HG03432 (cell line): ENCODE results near the gene CCDC86.
A peak's percentile ranks its signal among the peaks of the same experiment; 100 is the strongest.
"Not testable (repeated sequence)": the region's sequence is repeated elsewhere in the genome, so short reads cannot be mapped to it uniquely, and the experiment has no call there.

Experiments used
- ATAC-seq: cut with Tn5 transposase; IDR thresholded peaks from one replicate; pipeline ENCODE4 v1.9.1; 2021; ENCODE audit warnings: mild to moderate bottlenecking, moderate library complexity; ENCODE audit not compliant: unreplicated experiment

The CCDC86 gene, protein sequence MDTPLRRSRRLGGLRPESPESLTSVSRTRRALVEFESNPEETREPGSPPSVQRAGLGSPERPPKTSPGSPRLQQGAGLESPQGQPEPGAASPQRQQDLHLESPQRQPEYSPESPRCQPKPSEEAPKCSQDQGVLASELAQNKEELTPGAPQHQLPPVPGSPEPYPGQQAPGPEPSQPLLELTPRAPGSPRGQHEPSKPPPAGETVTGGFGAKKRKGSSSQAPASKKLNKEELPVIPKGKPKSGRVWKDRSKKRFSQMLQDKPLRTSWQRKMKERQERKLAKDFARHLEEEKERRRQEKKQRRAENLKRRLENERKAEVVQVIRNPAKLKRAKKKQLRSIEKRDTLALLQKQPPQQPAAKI

DNA sequence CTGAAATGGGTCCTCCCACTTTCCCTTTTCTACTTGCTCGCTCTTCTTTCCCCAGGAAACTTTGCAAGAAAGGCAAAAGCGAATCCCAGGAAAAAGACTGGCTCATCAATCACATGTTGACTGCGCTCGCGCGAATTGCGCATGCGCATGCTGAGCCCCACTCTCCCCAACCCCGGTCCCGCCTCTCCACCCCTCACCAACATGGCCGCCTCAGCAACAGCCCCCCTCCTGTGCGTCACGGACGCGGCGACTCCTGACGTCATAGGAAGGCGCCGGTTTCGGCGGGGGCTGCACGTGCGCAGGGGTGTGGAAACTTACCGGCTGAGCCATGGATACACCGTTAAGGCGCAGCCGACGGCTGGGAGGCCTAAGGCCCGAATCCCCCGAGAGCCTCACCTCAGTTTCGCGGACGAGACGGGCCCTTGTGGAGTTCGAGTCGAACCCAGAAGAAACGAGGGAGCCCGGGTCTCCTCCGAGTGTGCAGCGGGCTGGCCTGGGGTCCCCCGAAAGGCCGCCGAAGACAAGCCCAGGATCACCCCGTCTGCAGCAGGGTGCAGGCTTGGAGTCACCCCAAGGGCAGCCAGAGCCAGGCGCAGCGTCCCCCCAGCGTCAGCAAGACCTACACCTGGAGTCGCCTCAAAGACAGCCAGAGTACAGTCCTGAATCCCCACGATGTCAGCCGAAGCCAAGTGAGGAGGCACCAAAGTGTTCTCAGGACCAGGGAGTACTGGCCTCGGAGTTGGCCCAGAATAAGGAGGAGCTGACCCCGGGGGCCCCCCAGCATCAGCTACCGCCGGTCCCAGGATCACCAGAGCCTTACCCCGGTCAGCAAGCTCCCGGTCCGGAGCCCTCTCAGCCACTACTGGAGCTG, at the start of gene CCDC86:
TSS of gene CCDC86 (plus strand) at position 317 of the 871 bp plus-strand sequence. CDS start at position 329, 12 bp downstream.
- peak; percentile 80 for ATAC-seq

DNA sequence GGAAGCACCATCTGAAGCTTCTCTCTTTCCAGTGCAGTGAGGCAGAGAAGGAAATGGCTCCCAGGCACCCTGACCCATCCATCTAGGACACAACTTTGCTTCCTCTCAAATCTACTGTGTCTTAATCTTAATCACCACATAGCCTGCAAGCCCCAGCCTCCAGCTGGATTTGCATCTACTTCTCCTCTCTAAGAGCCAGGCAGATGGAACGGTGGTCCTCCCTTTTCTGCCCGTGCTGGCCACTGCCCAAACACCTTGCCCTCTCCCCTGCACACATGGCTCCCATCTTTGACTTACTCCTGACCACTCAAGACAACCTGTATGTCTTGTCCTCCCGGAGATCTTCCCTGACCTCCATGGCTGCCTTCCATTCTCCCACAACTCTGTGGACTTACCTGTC, 49.4 kb upstream of the CCDC86 start:
- ATAC-seq, result no peak

DNA sequence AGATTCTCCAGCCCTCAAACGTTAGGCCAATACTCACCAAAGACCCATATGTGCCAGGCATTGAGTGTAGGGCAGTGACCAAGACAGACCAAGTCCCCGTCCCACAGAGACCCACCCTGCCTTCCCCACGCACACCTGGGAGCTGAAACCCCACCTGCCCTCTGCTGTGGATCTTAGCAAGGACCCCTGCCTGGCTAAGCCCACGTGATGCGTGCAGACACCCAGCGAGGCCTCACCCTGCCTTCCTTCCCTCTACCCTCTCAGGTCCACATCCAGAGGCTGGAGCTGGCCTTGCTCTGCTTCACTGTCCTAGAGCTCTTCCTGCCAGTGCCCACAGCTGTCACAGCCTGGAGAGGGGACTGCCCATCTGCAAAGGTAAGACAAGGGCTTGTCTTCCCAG, 46.6 kb upstream of the CCDC86 start:
- ATAC-seq, result no peak

DNA sequence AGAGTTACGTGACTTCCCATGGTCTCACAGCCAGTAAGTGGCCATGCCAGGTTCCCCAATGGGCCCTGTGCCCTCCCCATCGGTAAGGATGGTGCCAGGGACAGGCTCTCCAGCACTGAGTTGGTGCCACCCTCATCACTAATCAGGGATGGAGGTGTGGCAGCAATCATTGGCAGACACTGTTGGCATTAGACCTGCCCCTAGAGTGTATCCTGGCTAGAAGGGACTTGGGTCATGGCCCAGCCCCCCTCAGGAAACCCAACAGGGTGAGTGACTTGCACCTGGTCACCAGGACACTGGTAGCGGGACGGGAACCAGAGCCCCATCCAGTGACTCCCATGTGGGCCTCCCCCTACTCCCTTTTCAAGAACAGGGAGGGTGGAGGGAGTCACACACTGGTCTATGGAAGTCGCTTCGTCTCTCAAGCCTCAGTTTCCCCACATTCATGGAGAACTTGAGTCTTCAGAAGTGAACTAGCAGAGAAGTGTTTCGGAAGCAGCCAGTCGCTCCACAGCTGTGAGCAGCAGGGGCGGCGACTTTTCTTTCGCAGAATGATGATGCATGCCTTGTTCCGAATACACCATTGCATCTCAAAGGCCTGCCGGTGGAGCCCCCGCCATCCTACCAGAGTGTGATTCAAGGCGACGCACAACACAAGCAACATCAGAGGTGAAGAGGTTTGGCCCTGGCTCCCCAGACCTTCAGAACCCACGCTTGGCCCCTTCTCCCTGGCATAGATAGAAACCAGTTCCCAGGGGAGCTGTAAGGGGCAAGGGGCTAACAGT, 43.9 kb upstream of the CCDC86 start:
- ATAC-seq, result no peak

DNA sequence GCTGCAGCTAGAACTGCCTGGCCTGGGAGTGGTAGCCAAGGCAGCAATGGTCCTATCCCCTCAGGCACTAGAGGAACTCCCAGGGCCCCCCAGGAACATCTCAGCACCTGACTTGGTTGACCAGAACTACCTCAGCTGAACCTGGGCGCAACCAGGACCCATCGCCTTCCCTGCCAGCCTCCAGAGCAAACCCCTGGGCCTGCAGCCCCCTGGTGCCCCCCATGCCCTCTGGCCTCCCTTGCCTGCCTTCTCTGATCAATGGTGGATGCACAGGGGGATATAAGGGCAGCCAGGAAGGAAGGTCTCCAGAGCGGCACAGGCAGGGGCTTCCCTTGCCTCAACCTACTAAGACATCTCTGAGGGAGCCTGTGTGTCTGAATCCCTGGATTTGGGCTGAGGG, 43.3 kb upstream of the CCDC86 start:
- no peak for ATAC-seq

DNA sequence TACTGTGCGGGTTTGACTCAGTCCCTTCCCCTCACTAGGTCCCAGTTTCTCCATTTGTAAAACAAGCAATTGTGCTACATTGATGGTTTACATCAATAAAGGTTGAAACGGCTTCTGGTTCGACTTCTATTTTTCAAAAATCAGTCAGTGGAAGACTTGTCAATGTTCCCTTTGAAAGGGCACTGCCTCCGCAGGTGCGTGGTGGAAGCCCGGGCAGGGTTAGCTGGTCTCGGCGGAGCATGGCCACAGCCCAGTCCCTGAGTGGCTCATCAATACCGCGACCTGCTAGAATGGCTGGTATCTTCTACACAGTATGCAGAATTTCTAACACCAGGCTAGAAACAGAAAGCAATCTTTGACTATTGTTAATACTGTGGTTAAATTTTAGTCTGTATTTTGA, 40.7 kb upstream of the CCDC86 start:
- no peak for ATAC-seq

DNA sequence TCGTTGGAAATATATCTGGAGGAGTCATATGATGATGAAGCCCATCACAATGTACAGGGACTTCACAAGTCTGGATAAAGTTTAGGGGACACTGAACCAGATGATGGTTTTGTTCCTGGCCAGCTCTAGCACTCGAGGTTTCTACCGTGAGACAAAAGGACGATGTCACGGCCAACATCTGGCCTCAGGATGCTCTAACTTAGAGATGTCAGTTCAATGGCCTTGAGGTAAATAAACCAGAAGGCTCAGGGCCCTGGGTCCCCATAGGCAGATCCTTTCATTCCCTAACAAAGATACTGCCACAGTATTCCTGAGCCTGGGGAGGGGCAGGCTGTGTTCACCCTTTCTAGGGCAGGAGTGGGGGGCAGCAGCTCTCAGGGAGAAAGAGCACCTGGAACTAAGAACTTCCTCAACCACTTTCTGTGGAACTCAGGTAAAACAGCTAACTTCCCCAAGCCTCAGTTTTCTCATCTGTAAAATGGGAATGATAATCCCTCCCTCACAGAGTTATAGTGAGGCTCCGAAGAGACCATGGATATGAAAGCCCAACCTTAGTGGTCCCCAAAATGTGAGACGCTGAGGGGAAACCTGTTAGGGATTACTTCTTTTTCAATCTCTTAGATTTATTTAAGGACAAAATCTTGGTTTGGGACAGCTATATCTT, 38.5 kb upstream of the CCDC86 start:
- ATAC-seq, result no peak

DNA sequence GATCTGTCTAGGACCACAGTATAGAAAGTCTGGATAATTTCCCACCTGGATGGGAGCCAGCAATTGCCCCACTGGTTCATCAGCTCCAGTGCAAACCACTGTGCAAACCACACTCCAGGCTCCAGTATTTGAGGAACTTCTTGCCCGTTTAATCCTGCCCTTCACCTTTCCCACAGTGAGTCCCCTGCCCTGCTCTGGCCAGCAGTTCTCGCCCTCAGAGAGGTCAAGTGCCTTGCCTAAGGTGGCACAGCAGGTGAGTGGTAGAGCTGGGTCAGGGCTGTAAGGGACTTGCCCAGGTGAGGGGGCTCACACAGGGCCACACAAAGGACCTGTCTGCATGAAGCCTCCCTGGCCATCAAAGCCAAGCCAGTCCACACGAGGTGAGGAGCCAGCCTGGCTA, 32.7 kb upstream of the CCDC86 start:
- no peak for ATAC-seq

DNA sequence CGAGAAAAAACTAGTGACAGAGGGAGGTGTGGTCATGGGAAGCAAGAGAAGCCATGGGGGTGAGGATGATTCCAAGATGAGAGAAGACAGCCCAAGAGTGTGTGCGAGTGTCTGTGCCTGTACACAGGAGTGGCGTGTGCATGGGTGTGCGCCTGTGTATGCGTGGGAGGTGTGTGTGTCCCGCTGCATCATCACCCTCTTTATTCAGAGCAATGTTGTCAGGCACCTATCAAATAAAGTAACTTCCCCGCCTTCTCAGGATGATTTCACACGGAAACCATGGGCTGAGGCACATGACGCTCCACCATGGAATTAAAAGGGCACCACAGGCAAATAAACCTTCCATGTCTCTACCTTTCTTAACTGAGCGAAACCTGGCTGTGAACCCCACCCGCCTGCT, 32.2 kb upstream of the CCDC86 start:
- no peak for ATAC-seq

DNA sequence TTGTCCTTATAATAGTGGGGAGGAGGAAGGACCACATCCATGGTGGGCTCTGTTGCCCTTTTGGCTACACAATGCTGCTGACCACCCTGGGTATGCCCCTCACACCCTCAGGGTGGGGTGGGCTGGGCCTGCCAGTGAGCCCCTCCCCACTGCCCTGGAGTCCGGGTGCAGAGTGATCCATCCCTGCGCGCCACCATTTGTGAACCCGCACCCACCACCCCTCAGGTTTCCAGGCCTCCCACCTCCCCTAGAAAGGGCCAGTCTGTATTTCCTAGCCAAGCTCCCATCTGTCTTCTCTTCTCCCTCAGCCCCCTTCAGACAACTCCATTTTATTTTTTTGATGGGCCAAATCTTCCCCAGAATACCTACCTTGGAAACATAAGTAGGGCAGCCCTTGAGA, 31.8 kb upstream of the CCDC86 start:
- ATAC-seq, result no peak

DNA sequence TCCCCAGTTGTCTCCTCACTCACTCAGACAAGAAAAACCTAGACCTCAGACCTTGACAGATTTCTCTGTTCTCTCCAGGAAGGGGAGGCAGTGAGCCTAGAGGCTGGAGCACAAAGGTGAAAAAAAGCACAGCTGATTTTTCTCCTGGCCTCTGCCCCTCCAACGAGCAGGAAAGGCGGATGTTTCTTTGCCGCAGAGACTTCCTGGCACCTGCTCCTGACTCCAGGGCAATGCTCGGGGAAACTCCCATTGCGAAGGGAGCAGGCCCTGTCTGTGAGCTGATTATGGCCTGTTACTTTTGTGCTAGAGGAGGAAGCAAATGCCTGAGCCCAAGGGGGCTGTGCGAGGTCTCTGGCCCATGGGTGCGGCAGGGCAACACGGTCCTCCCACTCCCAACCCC, 31.3 kb upstream of the CCDC86 start:
- no peak for ATAC-seq

DNA sequence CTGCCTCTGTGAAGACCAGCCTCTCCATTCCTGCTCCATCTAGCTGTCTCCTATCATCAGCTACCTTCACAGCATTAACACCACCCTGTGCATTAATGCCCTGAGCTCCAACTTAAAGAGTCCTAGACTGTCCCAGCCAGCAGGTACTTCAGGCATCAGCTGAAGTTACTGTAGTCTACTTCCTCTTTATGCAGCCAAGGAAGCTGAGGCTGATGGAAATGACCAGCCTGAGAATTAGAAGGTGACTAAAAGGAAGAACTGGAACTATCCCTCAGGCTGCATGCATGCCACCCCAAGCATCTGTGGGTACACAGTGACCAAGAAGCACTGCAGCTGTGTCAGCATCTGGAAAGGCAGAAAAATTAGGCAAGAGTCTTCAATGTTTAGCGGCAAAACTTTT, 28.6 kb upstream of the CCDC86 start:
- ATAC-seq, result no peak

DNA sequence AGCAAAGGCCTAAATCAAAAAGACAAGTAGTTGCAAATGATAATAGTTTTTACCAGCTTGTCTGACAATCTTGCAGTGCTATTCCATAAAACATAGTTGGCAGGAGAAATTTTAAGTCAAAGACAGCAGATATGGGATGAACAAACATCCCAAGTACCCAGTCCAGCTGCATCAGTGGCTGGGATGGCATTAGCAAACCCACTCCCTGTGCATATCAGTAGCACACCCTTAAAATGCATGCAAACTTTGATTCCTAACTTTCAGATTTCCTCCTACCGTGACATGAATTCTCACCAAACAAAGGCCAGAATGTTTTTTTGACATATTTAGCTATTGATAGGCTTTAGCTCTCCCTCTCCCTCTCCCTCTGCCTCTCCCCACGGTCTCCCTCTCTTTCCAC, 27.8 kb upstream of the CCDC86 start:
- no peak for ATAC-seq

DNA sequence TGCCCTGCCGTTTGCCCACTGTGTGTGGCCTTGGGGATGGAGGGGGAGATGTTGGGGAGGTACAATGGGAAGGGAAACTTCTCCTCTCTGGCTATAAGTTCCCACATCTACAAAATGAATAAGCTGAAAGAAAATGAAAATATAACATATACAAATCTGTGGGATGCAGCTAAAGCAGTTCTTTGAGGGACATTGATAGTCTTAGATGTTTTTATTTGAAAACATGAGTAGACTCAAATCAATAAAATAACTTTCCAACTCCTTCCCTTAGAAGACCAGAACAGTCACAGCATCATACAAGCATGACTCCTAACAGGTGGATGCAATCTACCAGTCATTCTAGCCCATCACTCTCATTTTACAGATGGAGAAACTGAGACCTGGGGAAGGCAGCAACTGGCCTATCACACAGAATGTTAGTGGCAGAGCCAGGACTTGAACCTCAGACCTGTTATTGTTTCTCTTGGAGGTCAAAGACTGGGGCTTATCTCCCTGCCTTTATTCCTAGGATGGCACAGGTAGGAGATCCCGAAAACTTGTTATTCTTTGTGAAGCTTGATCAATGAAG, 25.2 kb upstream of the CCDC86 start:
- no peak for ATAC-seq

DNA sequence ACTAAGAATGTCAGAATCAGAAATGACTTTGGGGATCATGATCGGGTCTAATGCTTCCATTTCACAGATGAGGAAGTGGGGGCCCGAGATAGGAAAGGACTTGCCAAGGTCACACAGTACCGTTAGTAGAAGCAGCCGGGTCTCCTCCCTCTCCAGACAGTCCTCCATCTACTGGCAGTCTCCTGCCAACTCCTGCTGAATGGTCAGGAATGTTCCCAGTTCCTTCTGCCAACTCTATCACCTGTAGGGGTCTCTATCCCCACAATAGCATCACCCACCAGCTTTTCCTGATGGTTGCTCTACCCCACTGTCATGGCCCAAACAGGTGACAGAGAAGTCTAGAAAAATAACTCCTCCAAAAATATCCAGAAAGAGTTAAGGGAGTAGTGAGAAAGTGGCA, 23.9 kb upstream of the CCDC86 start:
- no peak for ATAC-seq

DNA sequence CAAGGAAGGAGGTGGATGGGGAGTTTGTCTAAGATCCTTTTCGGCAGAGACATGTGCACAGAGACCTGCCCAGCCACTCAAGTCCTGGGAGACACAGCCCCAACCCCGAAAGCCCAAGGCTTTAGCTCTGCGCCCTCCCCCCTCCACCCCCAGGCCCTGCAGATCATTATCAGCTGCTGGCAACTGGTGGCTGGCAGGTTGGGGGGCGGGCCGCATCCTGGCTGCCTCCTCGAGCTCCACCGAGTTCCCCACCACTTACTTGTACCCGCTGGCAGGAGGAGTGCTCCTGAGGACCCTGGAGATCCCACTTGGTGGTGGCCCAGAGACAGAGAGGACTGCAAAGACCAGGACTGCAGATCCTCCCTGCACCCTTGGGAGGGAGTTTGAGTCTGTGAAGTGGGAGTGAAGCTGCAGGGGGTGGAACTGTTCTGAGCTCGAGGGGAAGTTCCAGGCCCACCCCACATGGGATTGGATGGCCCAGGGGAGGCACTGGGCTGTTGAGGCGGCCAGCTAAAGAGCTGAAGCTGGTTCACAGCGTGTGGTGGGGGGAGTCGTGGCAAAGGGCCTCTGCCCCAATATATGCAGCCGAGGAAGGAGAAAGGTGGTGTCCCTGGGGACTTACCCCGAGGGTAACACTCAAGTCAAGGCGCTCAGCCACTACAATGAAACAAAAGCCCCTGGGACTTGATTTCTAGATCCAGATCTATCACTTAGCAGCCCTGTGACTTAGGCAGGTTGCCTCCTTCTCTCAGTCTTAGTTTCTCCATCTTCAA, 19.9 kb upstream of the CCDC86 start:
- peak; percentile 67 for ATAC-seq

DNA sequence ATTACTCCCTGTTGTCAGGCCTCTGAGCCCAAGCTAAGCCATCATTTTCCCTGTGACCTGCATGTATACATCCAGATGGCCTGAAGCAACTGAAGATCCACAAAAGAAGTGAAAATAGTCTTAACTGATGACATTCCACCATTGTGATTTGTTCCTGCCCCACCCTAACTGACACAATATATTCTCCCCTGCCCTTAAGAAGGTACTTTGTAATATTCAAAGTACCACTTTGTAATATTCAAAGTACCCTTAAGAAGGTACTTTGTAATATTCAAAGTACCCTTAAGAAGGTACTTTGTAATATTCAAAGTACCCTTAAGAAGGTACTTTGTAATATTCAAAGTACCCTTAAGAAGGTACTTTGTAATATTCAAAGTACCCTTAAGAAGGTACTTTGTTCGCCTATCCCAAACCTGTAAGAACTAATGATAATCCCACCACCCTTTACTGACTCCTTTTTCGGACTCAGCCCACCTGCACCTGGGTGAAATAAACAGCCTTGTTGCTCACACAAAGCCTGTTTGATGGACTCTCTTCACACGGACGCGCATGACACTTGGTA, 18.1 kb upstream of the CCDC86 start:
- ATAC-seq, result not testable (repeated sequence)

DNA sequence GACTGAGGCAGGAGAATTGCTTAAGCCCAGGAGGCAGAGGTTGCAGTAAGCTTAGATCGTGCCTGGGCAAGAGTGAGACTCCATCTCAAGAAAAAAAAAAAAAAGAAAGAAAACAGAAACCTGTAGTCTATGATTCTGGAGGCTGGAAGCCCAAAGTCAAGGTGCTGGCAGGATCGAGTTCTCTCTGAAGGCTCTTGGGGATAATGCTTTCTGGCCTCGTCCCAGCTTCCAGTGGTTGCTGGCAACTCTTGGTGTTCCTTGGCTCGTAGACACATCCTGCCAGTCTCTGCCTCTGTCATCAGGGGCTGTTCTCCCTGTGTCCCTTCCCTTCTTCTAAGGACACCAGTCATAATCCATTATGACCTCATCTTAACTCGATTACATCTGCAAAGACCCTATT, 16.8 kb upstream of the CCDC86 start:
- no peak for ATAC-seq

DNA sequence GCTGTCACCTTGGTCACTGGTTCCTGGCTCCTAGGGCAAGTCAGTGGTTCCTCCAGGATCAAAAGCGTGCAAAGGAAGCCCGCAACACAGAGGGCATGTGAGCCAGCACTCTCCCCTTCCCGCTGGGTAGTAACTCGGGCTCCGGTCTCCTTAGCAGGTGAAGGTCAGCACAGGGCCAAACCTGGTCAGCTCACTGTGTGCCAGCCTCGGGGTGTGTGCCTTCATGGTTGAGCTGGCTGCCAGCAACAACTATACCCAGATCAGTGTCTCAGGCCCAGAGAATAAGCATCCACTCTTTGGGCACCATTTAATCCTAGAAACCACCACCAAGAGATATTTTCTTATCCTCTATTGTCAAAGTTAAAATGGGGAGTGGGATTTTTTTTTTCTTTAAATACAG, 16.1 kb upstream of the CCDC86 start:
- ATAC-seq, result no peak
